ENCODE results near the gene NEK6.

GRCh38 chr9:124225945-124226344 is 31.8 kb upstream of the NEK6 start:
- TF ChIP-seq CTCF (IDR thresholded peaks at IDR 0.05; ENCODE audit: poor library complexity) (no peak), EZH2 (IDR thresholded peaks at IDR 0.05; ENCODE audit: borderline replicate concordance) (no peak)

Measured in hepatocyte (in vitro differentiated cells).